MCF 10A (cell line): Measurements from ENCODE around the gene ARHGAP33. TPM values are rescaled to one million over a fixed set of nuclear protein-coding genes. Genes with fewer than 3 reads are reported as not detected.
"Not testable (repeated sequence)": the region's sequence is repeated elsewhere in the genome, so short reads cannot be mapped to it uniquely, and the experiment has no call there.

ENCODE experiments used
- BruUV-seq: library from RNA; stranded (reverse); fragments of 400-500 nt; replicated peaks from 2 replicates; lab custom pipeline; 2021; lab: Mats Ljungman, UMichigan
- CTCF ChIA-PET: fragments of 300-600 bp; sonication (Branson Sonifier 250); formaldehyde crosslinking; extraction: SDS; loops from one replicate; lab custom pipeline; 2021; ENCODE audit warnings: antibody characterized with exemption, inconsistent platforms; lab: Yijun Ruan, JAX
- POLR2A ChIA-PET: fragments of 300-600, 350-650 bp; sonication (Branson Sonifier 250); formaldehyde crosslinking; extraction: SDS; loops from one replicate; lab custom pipeline; 2020; ENCODE audit warnings: antibody characterized with exemption, inconsistent platforms; lab: Yijun Ruan, JAX
- DNase-seq: peaks from one replicate; pipeline ENCODE4 v3.0.0-alpha.2; 2018; ENCODE audit not compliant: unreplicated experiment
- H3K27ac Mint-ChIP-seq: one replicate; pipeline ENCODE4 v1.8.0; 2022; ENCODE audit warnings: mild to moderate bottlenecking, low read depth, mixed read lengths; ENCODE audit not compliant: unreplicated experiment
- H3K27me3 Mint-ChIP-seq: one replicate; pipeline ENCODE4 v1.8.0; 2022; ENCODE audit warnings: mixed read lengths; ENCODE audit not compliant: insufficient read depth, unreplicated experiment
- H3K36me3 Mint-ChIP-seq: one replicate; pipeline ENCODE4 v1.8.0; 2022; ENCODE audit warnings: mild to moderate bottlenecking, moderate library complexity, mixed read lengths; ENCODE audit not compliant: insufficient read depth, unreplicated experiment
- H3K4me1 Mint-ChIP-seq: one replicate; pipeline ENCODE4 v1.8.0; 2022; ENCODE audit warnings: mixed read lengths; ENCODE audit not compliant: insufficient read depth, unreplicated experiment
- H3K4me3 Mint-ChIP-seq: one replicate; pipeline ENCODE4 v1.8.0; 2022; ENCODE audit warnings: mild to moderate bottlenecking, moderate library complexity, mixed read lengths; ENCODE audit not compliant: unreplicated experiment
- H3K9me3 Mint-ChIP-seq: one replicate; pipeline ENCODE4 v1.8.0; 2022; ENCODE audit warnings: mixed read lengths; ENCODE audit not compliant: unreplicated experiment
- intact Hi-C: fragments of 100-400 bp; cut with micrococcal nuclease; formaldehyde crosslinking; loops from 2 replicates; pipeline ENCODE4 v1.14.1; 2022
- total RNA-seq: library from RNA; stranded (reverse); gene quantifications from 2 replicates; pipeline ENCODE4 v1.2.3, GENCODE V29; 2022
- TF ChIP-seq, protein P1 (sequence below): fragments of 200-600 bp; IDR thresholded peaks from one replicate; pipeline ENCODE4 v1.8.0; 2022; ENCODE audit warnings: antibody characterized with exemption, mild to moderate bottlenecking; ENCODE audit not compliant: unreplicated experiment

Gene ARHGAP33
- total RNA-seq, 1 experiment from 2014 or later, result 5.4 TPM

- POLR2A ChIA-PET, result no interaction called here
- Mint-ChIP-seq H3K27ac (no peak overlapping the region), H3K9me3 (no peaks in the 10 kb centered on the region), H3K4me3 (no peak overlapping the region), H3K4me1 (no peaks in the 10 kb centered on the region), H3K27me3 (peaks cover 16% of the 10 kb centered on the region), H3K36me3 (no peaks in the 10 kb centered on the region)
- CTCF ChIA-PET, result no interaction called here
- intact Hi-C loops, result no loop called here
- no TSS peak for BruUV-seq
- DNase-seq, result no peak
- TF ChIP-seq, protein P1, sequence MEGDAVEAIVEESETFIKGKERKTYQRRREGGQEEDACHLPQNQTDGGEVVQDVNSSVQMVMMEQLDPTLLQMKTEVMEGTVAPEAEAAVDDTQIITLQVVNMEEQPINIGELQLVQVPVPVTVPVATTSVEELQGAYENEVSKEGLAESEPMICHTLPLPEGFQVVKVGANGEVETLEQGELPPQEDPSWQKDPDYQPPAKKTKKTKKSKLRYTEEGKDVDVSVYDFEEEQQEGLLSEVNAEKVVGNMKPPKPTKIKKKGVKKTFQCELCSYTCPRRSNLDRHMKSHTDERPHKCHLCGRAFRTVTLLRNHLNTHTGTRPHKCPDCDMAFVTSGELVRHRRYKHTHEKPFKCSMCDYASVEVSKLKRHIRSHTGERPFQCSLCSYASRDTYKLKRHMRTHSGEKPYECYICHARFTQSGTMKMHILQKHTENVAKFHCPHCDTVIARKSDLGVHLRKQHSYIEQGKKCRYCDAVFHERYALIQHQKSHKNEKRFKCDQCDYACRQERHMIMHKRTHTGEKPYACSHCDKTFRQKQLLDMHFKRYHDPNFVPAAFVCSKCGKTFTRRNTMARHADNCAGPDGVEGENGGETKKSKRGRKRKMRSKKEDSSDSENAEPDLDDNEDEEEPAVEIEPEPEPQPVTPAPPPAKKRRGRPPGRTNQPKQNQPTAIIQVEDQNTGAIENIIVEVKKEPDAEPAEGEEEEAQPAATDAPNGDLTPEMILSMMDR, result no peak
These were observed 18.2 kb downstream of the ARHGAP33 start for GRCh38 chr19:35793381-35794165.

GRCh38 chr19:35795564-35795963 lies 20.2 kb downstream of the ARHGAP33 start:
- peaks cover 16% of the 10 kb centered on the region for H3K27me3 Mint-ChIP-seq
- H3K36me3 Mint-ChIP-seq, H3K4me3 Mint-ChIP-seq, CTCF ChIA-PET, BruUV-seq, H3K4me1 Mint-ChIP-seq, H3K27ac Mint-ChIP-seq, intact Hi-C loops, POLR2A ChIA-PET, DNase-seq, H3K9me3 Mint-ChIP-seq: not testable (repeated sequence)

GRCh38 chr19:35796645-35797542 lies 21.5 kb downstream of the ARHGAP33 start:
- CTCF ChIA-PET, result interaction anchor here (0.6 kb wide), 1 partner anchor 150 kb away, joined by 5 read pairs; no protein-coding TSS in a partner anchor
- TF ChIP-seq, protein P1, result no peak

DNA sequence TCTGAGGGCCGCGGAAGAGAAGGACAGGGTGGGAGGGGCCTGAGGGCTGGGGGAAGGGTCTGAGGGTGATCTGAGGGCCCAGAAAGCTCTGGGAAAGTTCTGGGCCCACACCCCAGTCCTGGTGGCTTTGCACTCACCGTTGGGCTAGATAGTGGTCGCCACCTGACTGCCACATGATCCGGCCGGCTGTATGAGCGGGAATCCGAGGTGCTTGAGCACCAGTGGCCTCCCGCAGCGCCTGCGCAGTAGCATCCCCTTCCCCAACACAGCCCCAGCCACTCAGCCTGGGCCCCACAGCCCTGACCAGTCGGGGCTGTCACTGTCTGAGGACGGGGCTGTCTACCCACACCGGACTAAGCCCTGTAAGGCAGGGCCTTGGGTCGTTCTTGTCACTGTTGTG lies 22.3 kb downstream of the ARHGAP33 start:
- H3K4me3 Mint-ChIP-seq, result no peak overlapping the region
- ChIA-PET CTCF (interaction anchor here (0.6 kb wide), 1 partner anchor 149 kb away, joined by 5 read pairs; no protein-coding TSS in a partner anchor), POLR2A (no interaction called here)
- DNase-seq, result no peak
- TF ChIP-seq, protein P1, result no peak
- BruUV-seq, result no TSS peak
- no peak overlapping the region for H3K27ac Mint-ChIP-seq
- H3K36me3 Mint-ChIP-seq, result no peaks in the 10 kb centered on the region
- intact Hi-C loops, result no loop called here
- no peaks in the 10 kb centered on the region for H3K9me3 Mint-ChIP-seq
- H3K4me1 Mint-ChIP-seq, result no peaks in the 10 kb centered on the region
- peaks cover 16% of the 10 kb centered on the region for H3K27me3 Mint-ChIP-seq

More at GRCh38 chr19:35796645-35797542, 21.5 kb downstream of the ARHGAP33 start:
- intact Hi-C loops, result no loop called here
- peaks cover 16% of the 10 kb centered on the region for H3K27me3 Mint-ChIP-seq
- no peak for DNase-seq
- POLR2A ChIA-PET, result no interaction called here
- H3K36me3 Mint-ChIP-seq, result no peaks in the 10 kb centered on the region
- no peak overlapping the region for H3K4me3 Mint-ChIP-seq
- no TSS peak for BruUV-seq
- H3K4me1 Mint-ChIP-seq, result no peaks in the 10 kb centered on the region
- H3K9me3 Mint-ChIP-seq, result no peaks in the 10 kb centered on the region
- no peak overlapping the region for H3K27ac Mint-ChIP-seq
